Regular cardiac myocyte (primary cell): ENCODE measurements around the gene DNAJC30. TPM values are rescaled to one million over a fixed set of nuclear protein-coding genes. Genes with fewer than 3 reads are reported as not detected.

Experiments used
- total RNA-seq: library from RNA; depleted of rRNA; stranded (reverse); fragments of >200 nt; gene quantifications from 2 replicates; pipeline ENCODE4 v1.2.3, GENCODE V29; 2014

Gene DNAJC30
- total RNA-seq, result 1.7 and 3.6 TPM in 2 replicates

GRCh38 chr7:73683056-73683787 lies at the start of gene DNAJC30, which contains the start of gene BUD23:
DNAJC30 (minus strand) TSS chr7:73683453; CDS start chr7:73683423, 30 bp downstream.
BUD23 (plus strand) TSS chr7:73683597; CDS start chr7:73683626, 29 bp downstream.

DNA sequence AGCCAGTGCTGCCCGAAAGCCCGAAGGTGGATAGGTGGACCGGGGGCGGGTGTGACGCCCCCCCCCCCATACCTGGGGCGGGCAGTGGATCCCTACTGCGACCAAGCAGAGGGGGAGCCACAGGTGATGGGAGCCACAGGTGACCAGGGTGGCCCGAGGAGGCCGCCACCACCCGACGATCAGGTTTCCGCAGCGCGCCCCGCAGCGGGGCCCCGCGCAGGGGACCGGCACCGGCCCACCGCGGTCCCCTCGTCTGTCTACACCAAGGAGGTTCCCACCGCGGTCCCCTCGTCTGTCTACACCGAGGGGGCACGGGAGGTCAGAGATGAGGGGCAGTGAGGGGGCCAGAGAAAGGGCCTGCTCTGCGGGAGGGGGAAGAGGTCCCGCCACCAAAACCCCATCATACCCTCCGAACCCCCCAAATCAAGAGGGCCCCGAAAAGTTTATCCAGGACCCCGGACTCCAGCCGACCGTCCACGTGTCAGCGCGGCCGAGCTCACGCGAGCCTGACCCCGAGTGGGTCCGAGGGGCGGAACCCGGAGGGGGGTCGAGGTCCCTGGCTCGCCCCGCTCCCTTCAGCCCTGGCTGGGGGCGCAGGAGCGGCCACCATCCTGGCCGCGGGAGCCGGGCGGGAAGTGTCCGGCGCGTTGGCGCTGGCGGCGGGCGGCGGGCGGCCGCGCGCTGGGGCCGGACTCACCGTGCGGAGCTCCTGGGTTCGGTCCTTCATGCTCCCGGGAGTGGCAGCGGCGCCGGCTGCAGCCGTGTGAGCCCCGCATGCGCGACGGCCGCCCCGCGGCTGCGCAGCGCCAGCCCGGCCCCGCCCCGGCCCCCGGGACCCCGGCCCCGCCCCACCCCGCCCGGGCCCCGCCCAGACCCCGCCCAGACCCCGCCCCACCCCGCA lies 35.9 kb upstream of the DNAJC30 start, which contains the start of gene STX1A:
Gene STX1A, minus strand, starts transcription at position 765 of the 901 bp plus-strand sequence. Its CDS starts 38 bp downstream, at position 727.

GRCh38 chr7:73667344-73668102 lies 15.7 kb downstream of the DNAJC30 start, which contains the start of gene VPS37D:
VPS37D (plus strand) TSS chr7:73667831; CDS start chr7:73667959, 128 bp downstream.

Other genes starting within 250 kb of the DNAJC30 start
- gene FZD9, start 249.7 kb downstream of the DNAJC30 start, total RNA-seq, result 0.85 and 0.96 TPM in 2 replicates
- 40.6 and 71.1 TPM in 2 replicates for gene BAZ1B, start 161.2 kb downstream of the DNAJC30 start, total RNA-seq
- gene BCL7B, start 125.8 kb downstream of the DNAJC30 start, total RNA-seq, result 14.7 and 36.4 TPM in 2 replicates
- 94.3 and 111 TPM in 2 replicates for gene TBL2, start 104.9 kb downstream of the DNAJC30 start, total RNA-seq
- not detected in 2 replicates for gene MLXIPL, start 58.9 kb downstream of the DNAJC30 start, total RNA-seq
- gene VPS37D, start 15.6 kb downstream of the DNAJC30 start, total RNA-seq, result 2.3 and 5.9 TPM in 2 replicates
- 49.0 and 98.9 TPM in 2 replicates for gene BUD23, start 144 bp upstream of the DNAJC30 start, total RNA-seq
- gene STX1A, start 36.2 kb upstream of the DNAJC30 start, total RNA-seq, result 27.1 and 52.1 TPM in 2 replicates
- 5.4 and 20.9 TPM in 2 replicates for gene ABHD11, start 55.3 kb upstream of the DNAJC30 start, total RNA-seq
- gene CLDN3, start 86.8 kb upstream of the DNAJC30 start, total RNA-seq, result not detected in 2 replicates
- gene CLDN4, start 147.5 kb upstream of the DNAJC30 start, total RNA-seq, result 0.85 and 2.7 TPM in 2 replicates
- 9.9 and 11.5 TPM in 2 replicates for gene METTL27, start 159.1 kb upstream of the DNAJC30 start, total RNA-seq
- gene TMEM270, start 177.7 kb upstream of the DNAJC30 start, total RNA-seq, result not detected in 2 replicates